A549 (cell line): ENCODE results near the gene KLF9.

Source experiments
- CTCF ChIP-seq: fragments of >200 bp; sonication (Bioruptor Twin); formaldehyde crosslinking; IDR thresholded peaks from 3 replicates; pipeline ENCODE4 v1.5.1; 2016
- MAX ChIP-seq: IDR thresholded peaks from 2 replicates; pipeline ENCODE4 v1.6.1; 2012
- MYC ChIP-seq: IDR thresholded peaks from 2 replicates; pipeline ENCODE4 v1.6.1; 2012; ENCODE audit warnings: mild to moderate bottlenecking, inconsistent platforms, low read length, improper control_type of control experiment, borderline replicate concordance
- NPAS2 ChIP-seq: fragments of 250-450 bp; sonication (Bioruptor Pico); IDR thresholded peaks from 2 replicates; pipeline ENCODE4 v1.8.0; 2022; ENCODE audit warnings: mild to moderate bottlenecking, moderate library complexity, borderline replicate concordance
- PBX3 ChIP-seq: IDR thresholded peaks from 2 replicates; pipeline ENCODE4 v1.6.1; 2012
- RCOR1 ChIP-seq: fragments of 150-350 bp; IDR thresholded peaks from 2 replicates; pipeline ENCODE4 v1.6.1; 2014; ENCODE audit warnings: antibody characterized with exemption, low read length, low read depth
- RFX5 ChIP-seq: fragments of 450-650 bp; IDR thresholded peaks from 2 replicates; pipeline ENCODE4 v1.7.1; 2014; ENCODE audit warnings: antibody characterized with exemption, mild to moderate bottlenecking, moderate library complexity
- RNF2 ChIP-seq: fragments of 200-600 bp; sonication (generic); IDR thresholded peaks from 2 replicates; pipeline ENCODE4 v1.6.1; 2016; ENCODE audit warnings: low read depth, mild to moderate bottlenecking, antibody characterized with exemption, moderate library complexity, borderline replicate concordance
- SMC3 ChIP-seq: fragments of >200 bp; sonication (Bioruptor Twin); formaldehyde crosslinking; IDR thresholded peaks from 3 replicates; pipeline ENCODE4 v1.6.1; 2018; ENCODE audit warnings: inconsistent platforms

- TF ChIP-seq CTCF (no peak), SMC3 (no peak), RFX5 (no peak), RCOR1 (no peak), MAX (no peak), MYC (no peak), NPAS2 (CRISPR knock-in tag) (no peak), PBX3 (no peak), RNF2 (no peak)
These were observed 35.0 kb upstream of the KLF9 start for GRCh38 chr9:70449461-70449860.
